GM12864 (cell line): Measurements from ENCODE around the gene MAP3K19.

ENCODE experiments used
- DNase-seq: peaks from one replicate; pipeline ENCODE4 v3.0.0-alpha.2; 2011; ENCODE audit warnings: low read depth
- H3K4me3 ChIP-seq: 2 replicates; pipeline ENCODE4 v1.5.1; 2011; ENCODE audit warnings: mild to moderate bottlenecking, low read depth, low read length, control low read depth
- TF ChIP-seq, protein P1 (sequence below): IDR thresholded peaks from 2 replicates; pipeline ENCODE4 v1.5.1; 2011; ENCODE audit warnings: low read depth, mild to moderate bottlenecking, moderate library complexity, low read length, control low read depth, inconsistent platforms; ENCODE audit errors: missing control alignments

MAP3K19 gene, protein sequence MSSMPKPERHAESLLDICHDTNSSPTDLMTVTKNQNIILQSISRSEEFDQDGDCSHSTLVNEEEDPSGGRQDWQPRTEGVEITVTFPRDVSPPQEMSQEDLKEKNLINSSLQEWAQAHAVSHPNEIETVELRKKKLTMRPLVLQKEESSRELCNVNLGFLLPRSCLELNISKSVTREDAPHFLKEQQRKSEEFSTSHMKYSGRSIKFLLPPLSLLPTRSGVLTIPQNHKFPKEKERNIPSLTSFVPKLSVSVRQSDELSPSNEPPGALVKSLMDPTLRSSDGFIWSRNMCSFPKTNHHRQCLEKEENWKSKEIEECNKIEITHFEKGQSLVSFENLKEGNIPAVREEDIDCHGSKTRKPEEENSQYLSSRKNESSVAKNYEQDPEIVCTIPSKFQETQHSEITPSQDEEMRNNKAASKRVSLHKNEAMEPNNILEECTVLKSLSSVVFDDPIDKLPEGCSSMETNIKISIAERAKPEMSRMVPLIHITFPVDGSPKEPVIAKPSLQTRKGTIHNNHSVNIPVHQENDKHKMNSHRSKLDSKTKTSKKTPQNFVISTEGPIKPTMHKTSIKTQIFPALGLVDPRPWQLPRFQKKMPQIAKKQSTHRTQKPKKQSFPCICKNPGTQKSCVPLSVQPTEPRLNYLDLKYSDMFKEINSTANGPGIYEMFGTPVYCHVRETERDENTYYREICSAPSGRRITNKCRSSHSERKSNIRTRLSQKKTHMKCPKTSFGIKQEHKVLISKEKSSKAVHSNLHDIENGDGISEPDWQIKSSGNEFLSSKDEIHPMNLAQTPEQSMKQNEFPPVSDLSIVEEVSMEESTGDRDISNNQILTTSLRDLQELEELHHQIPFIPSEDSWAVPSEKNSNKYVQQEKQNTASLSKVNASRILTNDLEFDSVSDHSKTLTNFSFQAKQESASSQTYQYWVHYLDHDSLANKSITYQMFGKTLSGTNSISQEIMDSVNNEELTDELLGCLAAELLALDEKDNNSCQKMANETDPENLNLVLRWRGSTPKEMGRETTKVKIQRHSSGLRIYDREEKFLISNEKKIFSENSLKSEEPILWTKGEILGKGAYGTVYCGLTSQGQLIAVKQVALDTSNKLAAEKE (N-terminal part only)

DNA sequence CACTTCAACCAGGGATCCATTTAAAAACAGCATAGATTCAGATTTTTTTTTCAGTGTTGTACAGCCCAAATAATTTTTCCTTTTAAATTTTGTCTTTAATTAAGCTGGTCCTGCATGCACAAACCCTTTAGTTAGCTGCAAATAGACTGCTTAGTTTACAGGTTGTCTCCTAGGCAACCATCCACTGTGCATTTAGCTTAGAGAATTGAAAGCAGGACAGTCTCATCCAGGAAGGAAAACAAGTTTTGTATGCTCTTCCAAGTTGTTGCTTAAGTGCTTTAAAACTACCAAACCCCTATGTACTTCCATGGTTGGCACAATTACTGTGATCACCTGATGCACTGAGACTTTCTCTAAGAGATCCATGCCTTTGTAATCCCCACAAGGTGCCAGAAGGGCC is at the start of gene MAP3K19:
Gene MAP3K19 (minus strand): TSS at position 148 of the 400 bp plus-strand sequence. CDS start 22,800 bp downstream, outside the sequence.
- no peak for DNase-seq
- no peak within 1 kb of the TSS for H3K4me3 ChIP-seq
- TF ChIP-seq, protein P1, sequence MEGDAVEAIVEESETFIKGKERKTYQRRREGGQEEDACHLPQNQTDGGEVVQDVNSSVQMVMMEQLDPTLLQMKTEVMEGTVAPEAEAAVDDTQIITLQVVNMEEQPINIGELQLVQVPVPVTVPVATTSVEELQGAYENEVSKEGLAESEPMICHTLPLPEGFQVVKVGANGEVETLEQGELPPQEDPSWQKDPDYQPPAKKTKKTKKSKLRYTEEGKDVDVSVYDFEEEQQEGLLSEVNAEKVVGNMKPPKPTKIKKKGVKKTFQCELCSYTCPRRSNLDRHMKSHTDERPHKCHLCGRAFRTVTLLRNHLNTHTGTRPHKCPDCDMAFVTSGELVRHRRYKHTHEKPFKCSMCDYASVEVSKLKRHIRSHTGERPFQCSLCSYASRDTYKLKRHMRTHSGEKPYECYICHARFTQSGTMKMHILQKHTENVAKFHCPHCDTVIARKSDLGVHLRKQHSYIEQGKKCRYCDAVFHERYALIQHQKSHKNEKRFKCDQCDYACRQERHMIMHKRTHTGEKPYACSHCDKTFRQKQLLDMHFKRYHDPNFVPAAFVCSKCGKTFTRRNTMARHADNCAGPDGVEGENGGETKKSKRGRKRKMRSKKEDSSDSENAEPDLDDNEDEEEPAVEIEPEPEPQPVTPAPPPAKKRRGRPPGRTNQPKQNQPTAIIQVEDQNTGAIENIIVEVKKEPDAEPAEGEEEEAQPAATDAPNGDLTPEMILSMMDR, result no peak

DNA sequence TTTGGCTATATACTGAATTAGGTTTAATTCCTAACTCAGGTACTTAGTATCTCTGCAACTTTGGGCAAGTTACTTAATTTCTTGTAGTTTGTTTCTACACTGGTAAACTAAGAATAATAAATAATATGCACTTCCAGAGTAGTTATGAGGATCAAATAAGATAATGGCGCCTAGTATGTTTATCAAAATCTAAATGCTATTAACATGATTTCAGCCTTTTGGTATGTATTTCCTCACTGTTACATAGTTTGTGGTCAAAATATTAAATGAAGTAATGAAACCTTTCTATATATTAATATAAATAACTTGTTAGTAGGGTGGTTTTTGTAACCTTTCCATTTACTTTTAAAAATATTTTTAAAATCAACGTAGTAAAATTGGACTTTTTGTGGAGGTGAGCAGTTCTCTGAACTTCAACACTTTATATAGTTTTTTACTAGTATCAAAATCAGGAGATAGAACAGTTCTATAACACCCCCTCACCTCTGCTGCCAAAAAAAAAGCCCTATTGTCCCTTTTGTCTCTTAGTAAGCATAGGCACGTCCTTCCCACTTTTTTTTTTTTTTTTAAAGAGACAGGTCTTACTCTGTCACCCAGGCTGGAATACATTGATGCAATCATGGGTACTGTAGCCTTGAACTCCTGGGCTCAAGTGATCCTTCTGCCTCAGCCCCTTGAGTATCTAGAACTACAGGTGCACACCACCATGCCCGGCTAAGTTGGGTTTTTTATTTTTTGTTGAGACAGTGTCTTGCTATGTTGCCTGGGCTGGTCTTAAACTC is 49.6 kb upstream of the MAP3K19 start:
- H3K4me3 ChIP-seq, result no peak overlapping the region
- no peak for DNase-seq

DNA sequence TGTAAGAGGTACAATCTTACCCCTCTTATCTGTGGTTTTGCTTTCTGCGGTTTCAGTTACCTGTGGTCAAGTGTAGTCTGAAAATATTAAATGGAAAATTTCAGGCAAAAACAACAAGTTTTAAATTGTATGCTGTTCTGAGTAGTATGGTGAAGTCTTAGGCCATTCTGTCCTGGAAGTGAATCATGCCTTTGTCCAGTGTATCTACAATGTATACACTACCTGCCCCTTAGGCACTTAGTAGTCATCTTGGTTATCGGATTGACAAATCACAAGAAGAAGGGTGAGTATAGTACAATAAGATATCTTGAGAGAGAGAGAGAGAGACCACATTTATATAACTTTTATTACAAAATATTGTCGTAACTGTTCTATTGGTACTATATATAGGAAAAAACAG is 48.3 kb upstream of the MAP3K19 start:
- no peak overlapping the region for H3K4me3 ChIP-seq
- TF ChIP-seq, protein P1, result no peak
- no peak for DNase-seq

More for the DNA sequence above, 49.6 kb upstream of the MAP3K19 start:
- TF ChIP-seq, protein P1, result no peak

DNA sequence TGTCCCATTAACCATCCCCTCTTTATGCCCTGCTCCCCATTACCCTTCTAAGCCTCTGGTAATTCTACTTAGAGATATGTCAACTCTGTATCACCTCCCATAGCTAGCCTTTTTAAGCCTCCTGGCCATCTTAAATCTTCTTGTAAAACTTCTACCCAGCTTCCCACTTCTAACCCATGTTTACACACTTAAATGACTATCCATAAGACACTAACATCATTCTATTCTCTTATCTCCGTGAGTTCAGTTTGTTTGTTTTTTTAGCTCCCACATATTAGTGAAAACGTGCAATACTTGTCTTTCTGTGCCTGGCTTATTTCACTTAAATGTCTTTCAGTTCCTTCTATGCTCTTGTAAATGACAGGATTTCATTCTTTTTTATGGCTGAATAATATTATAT is 47.3 kb upstream of the MAP3K19 start:
- TF ChIP-seq, protein P1, result no peak
- H3K4me3 ChIP-seq, result no peak overlapping the region
- no peak for DNase-seq

DNA sequence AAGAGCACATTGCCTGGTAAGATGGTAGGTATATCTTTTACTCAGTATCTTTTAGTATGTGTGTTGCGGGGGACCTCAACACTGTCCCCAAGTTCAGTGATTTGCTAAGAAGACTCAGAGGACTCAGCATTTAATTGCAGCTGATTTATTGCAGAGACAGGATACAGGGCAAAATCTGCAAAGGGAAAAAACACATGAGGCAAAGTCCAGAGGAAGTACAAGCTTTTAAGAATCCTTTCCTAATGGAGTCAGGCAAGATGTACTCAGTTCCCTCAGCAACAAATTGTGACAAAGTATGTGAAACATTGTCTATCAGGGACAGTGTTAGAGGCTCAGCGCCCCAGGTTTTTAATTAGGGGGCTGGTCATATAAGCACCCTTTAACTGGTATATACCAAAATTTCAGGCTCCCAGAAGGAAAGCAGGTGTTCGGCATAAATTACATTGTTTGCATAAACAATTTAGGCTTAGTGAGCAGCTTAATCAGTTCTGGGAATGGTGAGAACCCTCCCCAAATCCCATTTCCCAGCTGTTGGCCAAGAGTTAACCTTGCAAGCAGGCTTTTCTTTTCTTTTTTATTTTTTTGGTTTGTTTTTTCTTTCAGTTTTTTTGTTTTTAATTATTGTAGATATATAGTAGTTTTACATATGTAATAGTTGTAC is 46.6 kb upstream of the MAP3K19 start:
- TF ChIP-seq, protein P1, result no peak
- H3K4me3 ChIP-seq, result no peak overlapping the region
- no peak for DNase-seq

DNA sequence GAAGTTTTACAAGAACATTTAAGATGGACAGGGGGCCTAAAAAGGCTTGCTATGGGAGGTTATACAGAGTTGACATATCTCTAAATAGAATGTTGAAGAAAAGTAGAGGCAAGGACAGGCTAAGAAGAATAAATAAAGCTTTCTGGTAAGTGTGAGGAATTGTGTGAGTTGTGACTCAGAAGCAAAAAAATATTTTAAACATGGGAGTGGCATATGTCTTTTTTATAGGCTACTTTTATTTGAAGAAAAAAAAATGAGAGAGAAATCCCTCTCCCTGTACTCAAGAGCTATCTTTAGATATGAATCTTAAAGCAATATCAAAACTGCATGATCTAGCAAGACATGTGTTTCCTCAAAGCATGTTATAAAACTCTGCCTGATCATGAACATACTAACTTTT is 45.9 kb upstream of the MAP3K19 start:
- H3K4me3 ChIP-seq, result no peak overlapping the region
- DNase-seq, result no peak
- TF ChIP-seq, protein P1, result no peak
